NCI-H1694 treated with DMSO at 0.1 percent for 48 hours (cell line): ENCODE data around the gene CCDC178.
A peak's percentile ranks its signal among the peaks of the same experiment; 100 is the strongest.

Source experiments
- DNase-seq: peaks from one replicate; lab custom pipeline; 2025; lab: John Stamatoyannopoulos, UW

Gene CCDC178

GRCh38 chr18:33116376-33116775 lies 324.1 kb downstream of the CCDC178 start:
- DNase-seq = no peak

GRCh38 chr18:33115917-33116316 lies 324.6 kb downstream of the CCDC178 start:
- DNase-seq = no peak

- no peak for DNase-seq
Observed at GRCh38 chr18:33115476-33115875, 325.0 kb downstream of the CCDC178 start.

- no peak for DNase-seq
Observed at GRCh38 chr18:33114749-33115148, 325.8 kb downstream of the CCDC178 start.

GRCh38 chr18:33113416-33113815 lies 327.1 kb downstream of the CCDC178 start:
- DNase-seq = no peak

GRCh38 chr18:33107511-33107910 lies 333.0 kb downstream of the CCDC178 start:
- no peak for DNase-seq

- DNase-seq = no peak
Observed at GRCh38 chr18:33101316-33101715, 339.2 kb downstream of the CCDC178 start.

- no peak for DNase-seq
Observed at GRCh38 chr18:33099626-33100025, 340.9 kb downstream of the CCDC178 start.

GRCh38 chr18:33097126-33097525 lies 343.4 kb downstream of the CCDC178 start:
- DNase-seq = no peak

GRCh38 chr18:33090461-33090860 lies 350.1 kb downstream of the CCDC178 start:
- no peak for DNase-seq

- no peak for DNase-seq
Observed at GRCh38 chr18:33076601-33077000, 363.9 kb downstream of the CCDC178 start.

GRCh38 chr18:33074125-33074524 lies 366.4 kb downstream of the CCDC178 start:
- DNase-seq = no peak

GRCh38 chr18:33062834-33063364 lies 377.6 kb downstream of the CCDC178 start:
- DNase-seq = no peak

- DNase-seq = no peak
Observed at GRCh38 chr18:33052886-33053285, 387.6 kb downstream of the CCDC178 start.

GRCh38 chr18:33051407-33051806 lies 389.1 kb downstream of the CCDC178 start:
- peak; percentile 4 for DNase-seq

GRCh38 chr18:33040213-33040612 lies 400.3 kb downstream of the CCDC178 start:
- no peak for DNase-seq

- DNase-seq = no peak
Observed at GRCh38 chr18:33034945-33035344, 405.6 kb downstream of the CCDC178 start.

GRCh38 chr18:33034212-33034611 lies 406.3 kb downstream of the CCDC178 start:
- no peak for DNase-seq

GRCh38 chr18:33022370-33022769 lies 418.2 kb downstream of the CCDC178 start:
- no peak for DNase-seq

- no peak for DNase-seq
Observed at GRCh38 chr18:33020877-33021276, 419.6 kb downstream of the CCDC178 start.

GRCh38 chr18:33014060-33014796 lies 426.3 kb downstream of the CCDC178 start:
- DNase-seq = no peak

- DNase-seq = no peak
Observed at GRCh38 chr18:33010149-33010548, 430.4 kb downstream of the CCDC178 start.

- DNase-seq = no peak
Observed at GRCh38 chr18:32998921-32999320, 441.6 kb downstream of the CCDC178 start.

- no peak for DNase-seq
Observed at GRCh38 chr18:32998285-32998684, 442.2 kb downstream of the CCDC178 start.
